Transverse colon (tissue), 4 donors: ENCODE measurements around the gene WBP1. TPM values are rescaled to one million over a fixed set of nuclear protein-coding genes. Genes with fewer than 3 reads are reported as not detected.

ENCODE experiments used
- DNase-seq: peaks from one replicate; pipeline ENCODE4 v3.0.0-alpha.2; 2019
- H3K27ac ChIP-seq, 4 donors: fragments of 200-600 bp; sonication (generic); 2 replicates each; pipeline ENCODE4 v1.5.1; 2016 to 2018; ENCODE audit warnings: inconsistent platforms in 4 of 4
- H3K27me3 ChIP-seq: fragments of 200-600 bp; sonication (generic); 2 replicates; pipeline ENCODE4 v1.5.1; 2017; ENCODE audit warnings: inconsistent platforms
- H3K36me3 ChIP-seq, 4 donors: fragments of 200-600 bp; sonication (generic); 2 replicates each; pipeline ENCODE4 v1.5.1; 2017 to 2019; ENCODE audit warnings: inconsistent platforms in 4 of 4
- H3K4me1 ChIP-seq, 4 donors: fragments of 200-600 bp; sonication (generic); 2 replicates each; pipeline ENCODE4 v1.5.1; 2017 to 2020; ENCODE audit warnings: inconsistent platforms in 4 of 4
- H3K4me3 ChIP-seq, 4 donors: fragments of 200-600 bp; sonication (generic); 1 replicate in 1 of 4; 2 replicates in 3 of 4; pipeline versions ENCODE4 v1.5.1 to v1.6.1; 2017 to 2019; ENCODE audit warnings: inconsistent platforms in 4 of 4
- H3K9me3 ChIP-seq, 2 donors: fragments of 200-600 bp; sonication (generic); 2 replicates each; pipeline ENCODE4 v1.5.1; 2017 to 2019; ENCODE audit warnings: inconsistent platforms in 2 of 2
- CTCF ChIP-seq, 5 experiments: fragments of 200-600 bp in 3 of 5; fragments of 450-650 bp in 2 of 5; sonication (generic) in 3 of 5; IDR thresholded peaks; 1 replicate in 2 of 5; 2 replicates in 3 of 5; pipeline ENCODE4 v1.5.1; 2016 to 2017; ENCODE audit warnings: antibody characterized with exemption in 5 of 5, inconsistent platforms in 3 of 5, mild to moderate bottlenecking in 2 of 5, moderate library complexity in 1 of 5
- EP300 ChIP-seq: sonication (generic); formaldehyde crosslinking; IDR thresholded peaks from one replicate; pipeline ENCODE4 v1.6.1; 2017; ENCODE audit warnings: antibody characterized with exemption, low read depth
- POLR2A ChIP-seq: fragments of 450-650 bp; IDR thresholded peaks from one replicate; pipeline ENCODE4 v1.6.1; 2016; ENCODE audit warnings: antibody characterized with exemption, mild to moderate bottlenecking, moderate library complexity
- POLR2AphosphoS5 ChIP-seq, 3 donors: sonication (generic); formaldehyde crosslinking; IDR thresholded peaks; one replicate each; pipeline ENCODE4 v1.6.1; 2016; ENCODE audit warnings: antibody characterized with exemption in 3 of 3
- WGBS, 2 donors: methylation state at CpG; one replicate each; pipeline ENCODE4 v1.1.5; 2018; ENCODE audit warnings: low coverage in 1 of 2; 5-methylcytosine and 5-hydroxymethylcytosine counted together
- in situ Hi-C, 4 donors: fragments of 200-750 bp; cut with MboI; loops; one replicate each; pipeline versions ENCODE4 v1.15.0 to v1.15.1; 2017; ENCODE audit warnings: low sequenced_read_pairs in 3 of 4, low pct_ligation_motif_present in 1 of 4, low pct_unique_long_range_greater_than_20kb in 1 of 4
- intact Hi-C: fragments of 100-400 bp; cut with DNase I; formaldehyde crosslinking; loops from one replicate; pipeline ENCODE4 v1.15.1; 2023; ENCODE audit warnings: low total_unique reads
- total RNA-seq, 4 donors: library from RNA; depleted of rRNA; stranded (reverse); fragments of >200 nt; gene quantifications; one replicate each; pipeline ENCODE4 v1.1.0, GENCODE V29; 2016

The WBP1 gene
- total RNA-seq, 4 donors from 2014 or later = 59.5 to 101 (median 62.7) TPM

- Histone ChIP-seq H3K9me3 (no peaks in the 10 kb centered on the region), H3K27ac (peak overlapping the region; percentile 90 to 98 (median 92)), H3K4me3 (peak overlapping the region; percentile 44 to 81 (median 67)), H3K4me1 (peaks cover 12 to 44% (median 36%) of the 10 kb centered on the region in 4 donors), H3K36me3 (no peaks in the 10 kb centered on the region), H3K27me3 (peaks cover 48% of the 10 kb centered on the region)
- WGBS, 2 donors = 11 to 58% methylated on average over 6 to 38 of the region's 38 CpGs
- peak; percentile 55 for DNase-seq
- TF ChIP-seq CTCF (IDR thresholded peaks at IDR 0.05) (no peak), POLR2AphosphoS5 (IDR thresholded peaks at IDR 0.05) (no peak), EP300 (no peak), POLR2A (no peak)
- intact Hi-C loops (loop anchor here (2.0 kb wide), 1 partner anchor 23 kb away; no protein-coding TSS in a partner anchor), in situ Hi-C loops (no loop called here)
Observed at GRCh38 chr2:74507926-74508520, 49.8 kb downstream of the WBP1 start.

- intact Hi-C loops (no loop called here), in situ Hi-C loops (no loop called here)
- Histone ChIP-seq H3K27me3 (peaks cover 70% of the 10 kb centered on the region), H3K27ac (no peak overlapping the region), H3K4me3 (no peak overlapping the region), H3K36me3 (no peaks in the 10 kb centered on the region), H3K9me3 (no peaks in the 10 kb centered on the region), H3K4me1 (peaks cover 16 to 40% (median 35%) of the 10 kb centered on the region in 4 donors)
- no peak for DNase-seq
- TF ChIP-seq POLR2A (no peak), POLR2AphosphoS5 (IDR thresholded peaks at IDR 0.05) (no peak), EP300 (no peak), CTCF (IDR thresholded peaks at IDR 0.05) (no peak)
- 87 to 95% methylated on average over 4 of the region's 4 CpGs for WGBS, 2 donors
Observed at GRCh38 chr2:74510272-74510671, 52.0 kb downstream of the WBP1 start.

Other genes with a start within 250 kb of the WBP1 start
- 1 to 10 TPM in 3 of 4 donors, under 1 TPM in 1; 0.37 to 6.1 (median 3.5) TPM for gene SLC4A5, start 115.0 kb upstream of the WBP1 start, total RNA-seq
- gene DCTN1, start 78.1 kb upstream of the WBP1 start, total RNA-seq = 100 to 1,000 TPM; 109 to 134 (median 122) TPM
- 1 to 10 TPM in 1 of 4 donors, under 1 TPM in 1, not detected in 2; 0.82 to 1.3 TPM for gene C2orf81, start 36.8 kb upstream of the WBP1 start, total RNA-seq
- 1 to 10 TPM in 2 of 4 donors, not detected in 2; 2.3 to 7.0 TPM for gene WDR54, start 36.7 kb upstream of the WBP1 start, total RNA-seq
- gene RTKN, start 16.5 kb upstream of the WBP1 start, total RNA-seq = 10 to 100 TPM; 29.7 to 46.4 (median 41.9) TPM
- gene INO80B, start 3.4 kb upstream of the WBP1 start, total RNA-seq = 10 to 100 TPM; 12.9 to 53.9 (median 34.5) TPM
- 10 to 100 TPM; 54.8 to 76.7 (median 58.9) TPM for gene MOGS, start 6.9 kb downstream of the WBP1 start, total RNA-seq
- 100 to 1,000 TPM in 1 of 4 donors, 10 to 100 TPM in 3; 23.2 to 170 (median 26.3) TPM for gene MRPL53, start 14.2 kb downstream of the WBP1 start, total RNA-seq
- 10 to 100 TPM; 49.7 to 93.1 (median 71.6) TPM for gene CCDC142, start 24.6 kb downstream of the WBP1 start, total RNA-seq
- 10 to 100 TPM; 16.9 to 36.0 (median 32.0) TPM for gene TTC31, start 24.6 kb downstream of the WBP1 start, total RNA-seq
- gene LBX2, start 41.2 kb downstream of the WBP1 start, total RNA-seq = 1 to 10 TPM in 2 of 4 donors, under 1 TPM in 1, not detected in 1; 0.80 to 3.8 (median 1.6) TPM
- 10 to 100 TPM in 3 of 4 donors, 1 to 10 TPM in 1; 3.7 to 23.9 (median 19.3) TPM for gene PCGF1, start 49.3 kb downstream of the WBP1 start, total RNA-seq
- 1 to 10 TPM in 1 of 4 donors, under 1 TPM in 1, not detected in 2; 0.96 to 2.5 TPM for gene TLX2, start 56.0 kb downstream of the WBP1 start, total RNA-seq
- gene DQX1, start 67.8 kb downstream of the WBP1 start, total RNA-seq = 100 to 1,000 TPM in 1 of 4 donors, 10 to 100 TPM in 3; 32.4 to 194 (median 53.1) TPM
- 100 to 1,000 TPM; 164 to 264 (median 189) TPM for gene AUP1, start 71.3 kb downstream of the WBP1 start, total RNA-seq
- 10 to 100 TPM in 3 of 4 donors, 1 to 10 TPM in 1; 8.6 to 29.6 (median 21.0) TPM for gene HTRA2, start 71.5 kb downstream of the WBP1 start, total RNA-seq
- gene LOXL3, start 95.5 kb downstream of the WBP1 start, total RNA-seq = 1 to 10 TPM; 1.6 to 4.1 (median 3.0) TPM
- gene DOK1, start 96.3 kb downstream of the WBP1 start, total RNA-seq = 10 to 100 TPM; 14.7 to 21.3 (median 20.1) TPM
- gene M1AP, start 189.9 kb downstream of the WBP1 start, total RNA-seq = under 1 TPM in 1 of 4 donors, not detected in 3; 0.27 TPM
- gene SEMA4F, start 195.8 kb downstream of the WBP1 start, total RNA-seq = 1 to 10 TPM in 3 of 4 donors, under 1 TPM in 1; 0.75 to 5.7 (median 3.6) TPM